K562 (cell line): ENCODE measurements around the gene ATOSA. TPM values are rescaled to one million over a fixed set of nuclear protein-coding genes. Genes with fewer than 3 reads are reported as not detected.

Experiments
- CBX1 ChIP-seq: sonication (generic); IDR thresholded peaks from 2 replicates; pipeline ENCODE4 v1.6.1; 2016; ENCODE audit warnings: antibody characterized with exemption, low read depth, mild to moderate bottlenecking
- HIVEP1 ChIP-seq: fragments of 250-450 bp; sonication (Bioruptor Pico); IDR thresholded peaks from 2 replicates; pipeline ENCODE4 v1.4.0; 2020; ENCODE audit warnings: mild to moderate bottlenecking
- MAZ ChIP-seq, 2 experiments: fragments of 450-650 bp in 1 of 2; sonication (generic) in 1 of 2; formaldehyde crosslinking; IDR thresholded peaks in 1 of 2; conservative IDR thresholded peaks in 1 of 2; 2 replicates each; pipeline versions ENCODE4 v1.4.0 to v1.5.0; 2020; ENCODE audit warnings: mild to moderate bottlenecking in 1 of 2, missing genetic modification reagents in 1 of 2
- MEF2A ChIP-seq: IDR thresholded peaks from 2 replicates; pipeline ENCODE4 v1.6.1; 2011; ENCODE audit warnings: low read depth, mild to moderate bottlenecking, low read length, moderate library complexity; ENCODE audit not compliant: control insufficient read depth
- MTF1 ChIP-seq: fragments of 250-450 bp; sonication (Bioruptor Pico); IDR thresholded peaks from 2 replicates; pipeline ENCODE4 v1.9.0; 2021; ENCODE audit warnings: moderate library complexity, mild to moderate bottlenecking, inconsistent platforms, borderline replicate concordance
- PHF21A ChIP-seq: fragments of 450-650 bp; IDR thresholded peaks from 2 replicates; pipeline ENCODE4 v1.6.1; 2017; ENCODE audit warnings: low read depth, borderline replicate concordance
- PTTG1 ChIP-seq: fragments of 450-650 bp; IDR thresholded peaks from 2 replicates; pipeline ENCODE4 v1.6.1; 2016; ENCODE audit warnings: low read depth, mild to moderate bottlenecking, missing genetic modification characterization, missing compliant biosample characterization
- RCOR1 ChIP-seq, 2 experiments: IDR thresholded peaks; 2 replicates each; pipeline ENCODE4 v1.6.1; 2012; ENCODE audit warnings: low read depth in 2 of 2, low read length in 2 of 2, borderline replicate concordance in 1 of 2, improper control_type of control experiment in 1 of 2
- RFX7 ChIP-seq: fragments of 250-450 bp; sonication (Bioruptor Pico); IDR thresholded peaks from 2 replicates; pipeline ENCODE4 v1.5.1; 2021; ENCODE audit warnings: mild to moderate bottlenecking
- RHOXF2B ChIP-seq: fragments of 250-450 bp; sonication (Bioruptor Pico); conservative IDR thresholded peaks from 2 replicates; pipeline ENCODE4 v1.5.1; 2021
- SIX5 ChIP-seq, 2 experiments: IDR thresholded peaks; 2 replicates each; pipeline ENCODE4 v1.6.1; 2011; ENCODE audit warnings: low read length in 2 of 2, borderline replicate concordance in 1 of 2, low read depth in 1 of 2, mild to moderate bottlenecking in 1 of 2, moderate library complexity in 1 of 2; ENCODE audit not compliant: insufficient read depth in 1 of 2
- TGIF2 ChIP-seq: sonication (generic); formaldehyde crosslinking; IDR thresholded peaks from 2 replicates; pipeline ENCODE4 v1.8.1; 2022; ENCODE audit warnings: mild to moderate bottlenecking, missing genetic modification reagents, moderate library complexity
- ZNF232 ChIP-seq: sonication (generic); formaldehyde crosslinking; IDR thresholded peaks from 2 replicates; pipeline ENCODE4 v1.8.0; 2022; ENCODE audit warnings: mild to moderate bottlenecking, missing genetic modification reagents
- ZNF311 ChIP-seq: fragments of 250-450 bp; sonication (Bioruptor Pico); IDR thresholded peaks from 2 replicates; pipeline ENCODE4 v1.4.0; 2020; ENCODE audit warnings: mild to moderate bottlenecking, moderate library complexity
- ZNF785 ChIP-seq: fragments of 250-450 bp; sonication (Bioruptor Pico); IDR thresholded peaks from 2 replicates; pipeline ENCODE4 v1.4.0; 2020; ENCODE audit warnings: mild to moderate bottlenecking
- polyA plus RNA-seq, 8 experiments: library from polyadenylated mRNA; depleted of rRNA in 4 of 8; stranded (reverse) in 5 of 8; unstranded in 3 of 8; fragments of >200 nt; fragmentation: Nextera tagmentation in 2 of 8; fragmentation: Illumina TruSeq in 1 of 8; extraction: Ambion mirVana in 2 of 8; extraction: Trizol in 1 of 8; gene quantifications; 2 replicates each; pipeline versions ENCODE4 v1.2.1 to v1.2.3, GENCODE V29; 2011 to 2014; ENCODE audit warnings: inconsistent platforms in 1 of 8, missing spikeins in 1 of 8
- total RNA-seq, 7 experiments: library from RNA; depleted of rRNA in 6 of 7; stranded (reverse); fragments of >200 nt in 6 of 7; fragmentation: Illumina TruSeq in 2 of 7; extraction: Trizol in 2 of 7; gene quantifications; 2 replicates each; pipeline versions ENCODE4 v1.2.1 to v1.2.3, GENCODE V29; 2011 to 2021; ENCODE audit warnings: low replicate concordance in 1 of 7
- TF ChIP-seq, protein P1 (sequence below), 3 experiments: fragments of 200-800 bp in 1 of 3; sonication (Bioruptor generic) in 1 of 3; sonication (generic) in 1 of 3; formaldehyde crosslinking in 1 of 3; IDR thresholded peaks; 2 replicates each; pipeline versions ENCODE4 v1.6.1 to v1.8.0; 2016 to 2022; ENCODE audit warnings: mild to moderate bottlenecking in 2 of 3, missing compliant biosample characterization in 2 of 3, missing genetic modification characterization in 2 of 3, missing genetic modification reagents in 1 of 3
- TF ChIP-seq, protein P2 (sequence below): fragments of 250-450 bp; sonication (Bioruptor Pico); IDR thresholded peaks from 2 replicates; pipeline ENCODE4 v1.8.0; 2021; ENCODE audit warnings: borderline replicate concordance, mild to moderate bottlenecking, moderate library complexity; ENCODE audit not compliant: poor library complexity, severe bottlenecking
- TF ChIP-seq, protein P3 (sequence below): fragments of 450-650 bp; formaldehyde crosslinking; IDR thresholded peaks from 2 replicates; pipeline ENCODE4 v1.4.0; 2020; ENCODE audit warnings: mild to moderate bottlenecking, moderate library complexity
- TF ChIP-seq, protein P4 (sequence below): fragments of 250-450 bp; sonication (Bioruptor Pico); IDR thresholded peaks from 2 replicates; pipeline ENCODE4 v1.8.0; 2021; ENCODE audit warnings: moderate library complexity, mild to moderate bottlenecking, inconsistent platforms
- TF ChIP-seq, protein P5 (sequence below): fragments of 450-650 bp; IDR thresholded peaks from 2 replicates; pipeline ENCODE4 v1.6.1; 2018; ENCODE audit not compliant: partially characterized antibody

The ATOSA gene
- total and polyA plus RNA-seq, 9 of the 15 experiments (the other 6 are each of a cell fraction or from before 2014, with no cell fraction given), result 2.0 to 6.1 (median 3.9) TPM

DNA sequence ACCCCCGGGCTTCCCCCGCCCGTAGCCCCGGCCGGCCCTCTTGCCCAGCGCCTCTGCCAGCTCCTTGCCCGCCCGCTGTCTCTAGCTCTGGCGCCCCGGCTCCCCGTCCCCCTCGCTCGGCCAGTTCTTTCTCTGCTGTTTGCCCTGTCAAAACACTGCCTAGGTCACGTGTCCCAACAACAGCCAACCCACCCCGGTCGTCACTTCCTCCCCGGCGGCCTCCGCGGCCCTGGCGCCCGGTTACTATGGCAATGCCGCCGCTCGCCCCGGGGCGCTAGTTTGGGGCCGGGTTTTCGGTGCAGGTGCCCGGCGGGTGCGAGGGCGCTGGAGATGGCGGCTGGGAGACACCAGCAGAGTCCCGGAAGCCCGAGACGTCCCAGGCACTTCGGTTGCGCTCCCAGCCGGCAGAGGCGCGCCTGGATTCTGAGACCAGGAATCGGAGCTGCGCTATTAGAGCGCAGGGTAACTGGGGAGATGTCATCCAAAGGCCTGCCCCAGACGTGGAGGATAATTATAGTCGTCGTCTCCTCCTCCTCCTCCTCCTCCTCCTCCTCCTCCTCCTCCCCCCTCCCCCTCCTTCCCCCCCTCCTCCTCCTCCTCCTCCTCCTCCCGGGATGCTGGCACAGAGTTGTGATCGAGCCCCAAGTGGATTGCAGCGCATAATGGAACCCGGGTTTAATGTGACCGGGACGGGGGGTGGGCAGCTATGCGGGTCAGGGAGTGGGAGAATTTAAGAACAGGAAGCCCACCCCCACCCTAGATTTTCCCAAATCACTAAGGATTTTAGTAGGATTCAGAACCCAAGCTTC lies at the start of gene ATOSA (continued):
- TF ChIP-seq, protein P1, sequence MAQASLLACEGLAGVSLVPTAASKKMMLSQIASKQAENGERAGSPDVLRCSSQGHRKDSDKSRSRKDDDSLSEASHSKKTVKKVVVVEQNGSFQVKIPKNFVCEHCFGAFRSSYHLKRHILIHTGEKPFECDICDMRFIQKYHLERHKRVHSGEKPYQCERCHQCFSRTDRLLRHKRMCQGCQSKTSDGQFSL (CRISPR knock-in tag; IDR thresholded peaks at IDR 0.05), result no peak
- TF ChIP-seq, protein P1 (tag; IDR thresholded peaks at IDR 0.05), result no peak
- TF ChIP-seq MTF1 (CRISPR knock-in tag) (no peak), RFX7 (CRISPR knock-in tag) (no peak), SIX5 (IDR thresholded peaks at IDR 0.05; ENCODE audit: borderline replicate concordance in 1 of 2, insufficient read depth in 1 of 2, low read depth in 1 of 2, low read length in 2 of 2) (no peak), ZNF785 (CRISPR knock-in tag) (no peak), TGIF2 (CRISPR knock-in tag) (no peak), MAZ (CRISPR knock-in tag; conservative IDR thresholded peaks at IDR 0.05 in 1 of 2, IDR thresholded peaks at IDR 0.05 in 1 of 2) (0 out of 4 replicates have a peak, but pooled peaks of 1 of the 2 experiments have one; percentile 3), PHF21A (no peak), RCOR1 (IDR thresholded peaks at IDR 0.05; ENCODE audit: borderline replicate concordance in 1 of 2, low read depth in 2 of 2, low read length in 2 of 2) (no peak), CBX1 (peak; percentile 59; the same call in 1 of the 2 replicates), PTTG1 (no peak), ZNF311 (CRISPR knock-in tag) (no peak), MEF2A (no peak), HIVEP1 (no peak), RHOXF2B (CRISPR knock-in tag) (no peak), ZNF232 (CRISPR knock-in tag) (no peak)
- TF ChIP-seq, protein P2, sequence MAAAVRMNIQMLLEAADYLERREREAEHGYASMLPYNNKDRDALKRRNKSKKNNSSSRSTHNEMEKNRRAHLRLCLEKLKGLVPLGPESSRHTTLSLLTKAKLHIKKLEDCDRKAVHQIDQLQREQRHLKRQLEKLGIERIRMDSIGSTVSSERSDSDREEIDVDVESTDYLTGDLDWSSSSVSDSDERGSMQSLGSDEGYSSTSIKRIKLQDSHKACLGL, result no peak
- TF ChIP-seq, protein P3, sequence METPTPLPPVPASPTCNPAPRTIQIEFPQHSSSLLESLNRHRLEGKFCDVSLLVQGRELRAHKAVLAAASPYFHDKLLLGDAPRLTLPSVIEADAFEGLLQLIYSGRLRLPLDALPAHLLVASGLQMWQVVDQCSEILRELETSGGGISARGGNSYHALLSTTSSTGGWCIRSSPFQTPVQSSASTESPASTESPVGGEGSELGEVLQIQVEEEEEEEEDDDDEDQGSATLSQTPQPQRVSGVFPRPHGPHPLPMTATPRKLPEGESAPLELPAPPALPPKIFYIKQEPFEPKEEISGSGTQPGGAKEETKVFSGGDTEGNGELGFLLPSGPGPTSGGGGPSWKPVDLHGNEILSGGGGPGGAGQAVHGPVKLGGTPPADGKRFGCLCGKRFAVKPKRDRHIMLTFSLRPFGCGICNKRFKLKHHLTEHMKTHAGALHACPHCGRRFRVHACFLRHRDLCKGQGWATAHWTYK, result no peak
- TF ChIP-seq, protein P4, sequence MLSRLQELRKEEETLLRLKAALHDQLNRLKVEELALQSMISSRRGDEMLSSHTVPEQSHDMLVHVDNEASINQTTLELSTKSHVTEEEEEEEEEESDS (CRISPR knock-in tag), result no peak
- TF ChIP-seq, protein P5, sequence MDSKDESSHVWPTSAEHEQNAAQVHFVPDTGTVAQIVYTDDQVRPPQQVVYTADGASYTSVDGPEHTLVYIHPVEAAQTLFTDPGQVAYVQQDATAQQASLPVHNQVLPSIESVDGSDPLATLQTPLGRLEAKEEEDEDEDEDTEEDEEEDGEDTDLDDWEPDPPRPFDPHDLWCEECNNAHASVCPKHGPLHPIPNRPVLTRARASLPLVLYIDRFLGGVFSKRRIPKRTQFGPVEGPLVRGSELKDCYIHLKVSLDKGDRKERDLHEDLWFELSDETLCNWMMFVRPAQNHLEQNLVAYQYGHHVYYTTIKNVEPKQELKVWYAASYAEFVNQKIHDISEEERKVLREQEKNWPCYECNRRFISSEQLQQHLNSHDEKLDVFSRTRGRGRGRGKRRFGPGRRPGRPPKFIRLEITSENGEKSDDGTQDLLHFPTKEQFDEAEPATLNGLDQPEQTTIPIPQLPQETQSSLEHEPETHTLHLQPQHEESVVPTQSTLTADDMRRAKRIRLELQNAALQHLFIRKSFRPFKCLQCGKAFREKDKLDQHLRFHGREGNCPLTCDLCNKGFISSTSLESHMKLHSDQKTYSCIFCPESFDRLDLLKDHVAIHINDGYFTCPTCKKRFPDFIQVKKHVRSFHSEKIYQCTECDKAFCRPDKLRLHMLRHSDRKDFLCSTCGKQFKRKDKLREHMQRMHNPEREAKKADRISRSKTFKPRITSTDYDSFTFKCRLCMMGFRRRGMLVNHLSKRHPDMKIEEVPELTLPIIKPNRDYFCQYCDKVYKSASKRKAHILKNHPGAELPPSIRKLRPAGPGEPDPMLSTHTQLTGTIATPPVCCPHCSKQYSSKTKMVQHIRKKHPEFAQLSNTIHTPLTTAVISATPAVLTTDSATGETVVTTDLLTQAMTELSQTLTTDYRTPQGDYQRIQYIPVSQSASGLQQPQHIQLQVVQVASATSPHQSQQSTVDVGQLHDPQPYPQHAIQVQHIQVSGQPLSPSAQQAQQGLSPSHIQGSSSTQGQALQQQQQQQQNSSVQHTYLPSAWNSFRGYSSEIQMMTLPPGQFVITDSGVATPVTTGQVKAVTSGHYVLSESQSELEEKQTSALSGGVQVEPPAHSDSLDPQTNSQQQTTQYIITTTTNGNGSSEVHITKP, result no peak
